Mesendoderm (in vitro differentiated cells): Measurements from ENCODE around the gene POLR2J.
"Not testable (repeated sequence)": the region's sequence is repeated elsewhere in the genome, so short reads cannot be mapped to it uniquely, and the experiment has no call there.

Source experiments
- DNase-seq: peaks from one replicate; pipeline ENCODE4 v3.0.0; 2013
- H2AK5ac ChIP-seq: 2 replicates; pipeline ENCODE4 v1.6.1; 2013; ENCODE audit warnings: low read length, inconsistent platforms
- H2BK120ac ChIP-seq: 2 replicates; pipeline ENCODE4 v1.6.1; 2013; ENCODE audit warnings: low read depth, mild to moderate bottlenecking, low read length, moderate library complexity, mixed read lengths
- H2BK15ac ChIP-seq: replicated peaks from 2 replicates; pipeline ENCODE4 v1.6.1; 2013; ENCODE audit warnings: low read depth, mild to moderate bottlenecking, moderate library complexity
- H2BK5ac ChIP-seq: 2 replicates; pipeline ENCODE4 v1.6.1; 2013; ENCODE audit warnings: low read length, inconsistent platforms
- H3K18ac ChIP-seq: 2 replicates; pipeline ENCODE4 v1.6.1; 2013; ENCODE audit warnings: mild to moderate bottlenecking, low read length, mixed read lengths
- H3K23ac ChIP-seq: one replicate; pipeline ENCODE4 v1.6.1; 2013; ENCODE audit warnings: low read length
- H3K27ac ChIP-seq: 2 replicates; pipeline ENCODE4 v1.5.1; 2013; ENCODE audit warnings: low read depth, mild to moderate bottlenecking, inconsistent platforms, low read length, moderate library complexity
- H3K27me3 ChIP-seq: 2 replicates; pipeline ENCODE4 v1.6.1; 2013; ENCODE audit warnings: low read length, control low read depth, mild to moderate bottlenecking, inconsistent platforms; ENCODE audit not compliant: insufficient read depth, poor library complexity
- H3K36me3 ChIP-seq: 2 replicates; pipeline ENCODE4 v1.6.1; 2013; ENCODE audit warnings: low read length, inconsistent platforms; ENCODE audit not compliant: control insufficient read depth, insufficient read depth
- H3K4ac ChIP-seq: one replicate; pipeline ENCODE4 v1.6.1; 2013; ENCODE audit warnings: low read depth, mild to moderate bottlenecking, low read length, moderate library complexity
- H3K4me1 ChIP-seq: 2 replicates; pipeline ENCODE4 v1.6.1; 2013; ENCODE audit warnings: low read depth, low read length, inconsistent platforms; ENCODE audit not compliant: control insufficient read depth
- H3K4me2 ChIP-seq: 2 replicates; pipeline ENCODE4 v1.6.1; 2013; ENCODE audit warnings: low read length
- H3K4me3 ChIP-seq: 2 replicates; pipeline ENCODE4 v1.5.1; 2013; ENCODE audit warnings: mild to moderate bottlenecking, low read length
- H3K56ac ChIP-seq: one replicate; pipeline ENCODE4 v1.6.1; 2013; ENCODE audit warnings: low read length
- H3K79me1 ChIP-seq: 2 replicates; pipeline ENCODE4 v1.6.1; 2013; ENCODE audit warnings: low read length, inconsistent platforms
- H3K79me2 ChIP-seq: 2 replicates; pipeline ENCODE4 v1.6.1; 2013; ENCODE audit warnings: mild to moderate bottlenecking, low read length; ENCODE audit not compliant: control insufficient read depth, insufficient read depth
- H3K9ac ChIP-seq: 2 replicates; pipeline ENCODE4 v1.6.1; 2013; ENCODE audit warnings: low read length, inconsistent platforms
- H4K5ac ChIP-seq: one replicate; pipeline ENCODE4 v1.6.1; 2013; ENCODE audit warnings: low read length
- H4K8ac ChIP-seq: one replicate; pipeline ENCODE4 v1.6.1; 2013; ENCODE audit warnings: low read depth, mild to moderate bottlenecking, control low read depth, low read length, moderate library complexity
- WGBS: extraction: QIAGEN DNeasy Blood & Tissue Kit; methylation state at CpG from one replicate; pipeline ENCODE4 v1.1.7; 2013; ENCODE audit warnings: low lambda C conversion rate, missing lambda C conversion rate; ENCODE audit not compliant: insufficient coverage; ENCODE audit errors: extremely low coverage; 5-methylcytosine and 5-hydroxymethylcytosine counted together

POLR2J gene

DNA sequence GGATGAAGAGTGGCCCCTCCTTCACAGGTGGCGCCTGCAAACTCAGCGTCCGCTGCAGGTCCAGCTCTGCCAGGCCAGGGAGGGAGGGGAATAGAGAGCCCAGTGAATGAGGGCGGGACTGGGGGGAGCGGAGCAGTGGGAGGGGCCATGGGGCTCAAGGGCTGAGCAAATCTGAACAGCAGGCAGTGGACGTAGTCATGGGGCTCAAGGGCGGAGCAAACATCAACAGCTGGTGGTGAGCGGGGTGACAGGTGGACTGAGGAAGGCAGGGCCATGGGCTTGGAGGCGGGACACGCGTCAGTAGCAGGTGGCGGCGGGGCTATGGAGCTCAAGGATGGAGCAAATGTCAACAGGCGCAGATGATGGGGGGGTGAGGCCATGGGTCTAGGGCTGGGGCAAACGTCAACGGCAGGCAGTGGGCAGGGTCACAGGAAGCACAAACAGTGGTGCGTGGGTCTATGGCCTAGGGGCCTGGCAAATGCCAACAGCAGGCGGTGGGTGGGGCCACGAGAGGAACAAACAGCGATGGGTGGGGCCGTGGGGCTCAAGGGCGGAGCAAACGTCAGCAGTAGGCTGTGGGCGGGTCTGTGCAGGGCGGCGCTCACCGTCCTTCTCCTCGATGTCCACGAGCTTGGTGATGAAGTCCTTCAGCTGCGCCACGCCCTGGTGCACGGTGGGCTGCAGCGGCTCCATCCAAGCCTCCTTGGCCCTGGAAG lies 14.7 kb upstream of the POLR2J start:
- not testable (repeated sequence) for H3K4me3 ChIP-seq, H3K79me2 ChIP-seq, H2BK15ac ChIP-seq, H3K4ac ChIP-seq, H3K79me1 ChIP-seq, H4K5ac ChIP-seq, H3K36me3 ChIP-seq, H3K4me2 ChIP-seq, DNase-seq, H3K4me1 ChIP-seq, H3K27ac ChIP-seq, H2BK120ac ChIP-seq, H3K23ac ChIP-seq, H3K27me3 ChIP-seq, H2AK5ac ChIP-seq, H4K8ac ChIP-seq, H3K56ac ChIP-seq, H2BK5ac ChIP-seq, H3K9ac ChIP-seq, H3K18ac ChIP-seq
- WGBS, result no CpG with 5 or more reads among the region's 33 CpGs

DNA sequence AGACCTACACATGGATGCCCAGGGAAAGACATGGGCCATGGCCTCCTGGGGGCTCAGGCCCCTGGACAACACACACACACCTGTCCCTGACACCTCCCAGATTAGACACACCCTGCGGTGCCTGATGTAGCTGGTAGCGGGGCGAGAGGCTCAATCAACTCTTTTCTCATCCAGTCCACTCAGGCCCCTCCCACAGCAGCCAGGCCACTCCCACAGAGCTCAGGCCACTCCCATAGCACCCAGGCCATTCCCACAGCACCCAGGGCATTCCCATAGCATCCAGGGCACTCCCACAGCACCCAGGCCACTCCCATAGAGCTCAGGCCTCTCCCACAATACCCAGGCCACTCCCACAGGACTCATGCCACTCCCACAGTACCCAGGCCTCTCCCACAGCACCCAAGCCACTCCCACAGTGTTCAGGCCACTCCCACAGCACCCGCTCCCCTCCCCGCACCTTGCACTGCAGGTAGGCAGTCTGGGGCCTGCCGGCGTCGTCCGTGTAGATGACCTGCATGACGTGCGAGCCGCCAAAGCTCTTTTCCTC lies 11.9 kb upstream of the POLR2J start:
- H2BK120ac ChIP-seq, H3K79me1 ChIP-seq, H4K5ac ChIP-seq, H3K79me2 ChIP-seq, H3K18ac ChIP-seq, H3K4me1 ChIP-seq, H3K27ac ChIP-seq, H3K23ac ChIP-seq, H3K4me3 ChIP-seq, H3K9ac ChIP-seq, H2AK5ac ChIP-seq, H3K4ac ChIP-seq, H3K4me2 ChIP-seq, H3K56ac ChIP-seq, H2BK5ac ChIP-seq, H4K8ac ChIP-seq, H3K36me3 ChIP-seq, H3K27me3 ChIP-seq, DNase-seq, H2BK15ac ChIP-seq: not testable (repeated sequence)
- no CpG with 5 or more reads among the region's 12 CpGs for WGBS

DNA sequence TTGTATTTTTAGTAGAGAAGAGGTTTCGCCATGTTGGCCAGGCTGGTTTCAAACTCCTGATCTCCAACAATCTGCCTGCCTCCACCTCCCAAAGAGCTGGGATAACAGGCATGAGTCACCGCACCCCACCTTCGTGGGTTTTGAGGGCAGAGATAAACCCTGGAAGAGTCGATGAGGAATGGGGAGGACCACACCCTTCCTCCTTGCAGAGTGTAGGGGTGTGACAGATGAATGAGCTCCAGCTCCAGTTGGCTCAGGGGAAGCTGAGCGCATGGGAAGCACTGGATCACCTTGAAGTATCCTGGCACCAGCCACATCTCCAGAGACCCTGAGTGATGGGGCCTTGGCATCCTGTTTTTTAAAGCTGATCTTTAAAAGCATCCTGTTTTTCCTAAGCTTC lies 5.6 kb upstream of the POLR2J start:
- not testable (repeated sequence) for DNase-seq, H3K23ac ChIP-seq, H2BK120ac ChIP-seq, H3K27ac ChIP-seq, H3K4me1 ChIP-seq, H2AK5ac ChIP-seq, H3K27me3 ChIP-seq, H3K4me3 ChIP-seq, H3K56ac ChIP-seq, H2BK15ac ChIP-seq, H3K79me1 ChIP-seq, H3K36me3 ChIP-seq, H3K18ac ChIP-seq, H4K5ac ChIP-seq, H3K79me2 ChIP-seq, H4K8ac ChIP-seq, H3K9ac ChIP-seq, H3K4ac ChIP-seq, H3K4me2 ChIP-seq, H2BK5ac ChIP-seq
- no CpG with 5 or more reads among the region's 5 CpGs for WGBS

DNA sequence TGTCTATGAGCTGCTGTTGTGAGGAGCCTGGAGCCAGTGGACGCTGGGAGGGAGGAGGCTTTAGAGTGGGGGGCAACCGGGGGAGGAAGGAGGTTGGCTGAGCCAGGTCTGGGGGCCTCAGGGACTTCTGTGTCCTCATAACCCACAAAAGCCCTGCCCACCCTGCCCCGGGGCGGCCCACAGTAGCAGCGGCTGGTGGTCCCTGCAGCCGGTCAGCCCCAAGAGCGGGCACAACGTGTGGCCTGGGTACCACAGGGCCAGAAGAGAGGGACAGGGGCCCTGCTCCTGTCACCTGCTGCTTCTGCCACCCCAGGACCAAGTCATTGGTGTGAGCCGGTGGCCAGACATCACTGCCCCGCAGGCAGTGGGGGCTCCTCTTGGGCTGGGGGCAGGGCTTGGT lies 3.2 kb upstream of the POLR2J start:
- H3K27me3 ChIP-seq, H3K9ac ChIP-seq, H4K8ac ChIP-seq, H2AK5ac ChIP-seq, H2BK5ac ChIP-seq, H2BK120ac ChIP-seq, H3K4me2 ChIP-seq, DNase-seq, H3K23ac ChIP-seq, H3K56ac ChIP-seq, H2BK15ac ChIP-seq, H3K79me1 ChIP-seq, H3K36me3 ChIP-seq, H3K4ac ChIP-seq, H3K27ac ChIP-seq, H3K4me3 ChIP-seq, H3K4me1 ChIP-seq, H3K79me2 ChIP-seq, H4K5ac ChIP-seq, H3K18ac ChIP-seq: not testable (repeated sequence)
- WGBS, result no CpG with 5 or more reads among the region's 10 CpGs

DNA sequence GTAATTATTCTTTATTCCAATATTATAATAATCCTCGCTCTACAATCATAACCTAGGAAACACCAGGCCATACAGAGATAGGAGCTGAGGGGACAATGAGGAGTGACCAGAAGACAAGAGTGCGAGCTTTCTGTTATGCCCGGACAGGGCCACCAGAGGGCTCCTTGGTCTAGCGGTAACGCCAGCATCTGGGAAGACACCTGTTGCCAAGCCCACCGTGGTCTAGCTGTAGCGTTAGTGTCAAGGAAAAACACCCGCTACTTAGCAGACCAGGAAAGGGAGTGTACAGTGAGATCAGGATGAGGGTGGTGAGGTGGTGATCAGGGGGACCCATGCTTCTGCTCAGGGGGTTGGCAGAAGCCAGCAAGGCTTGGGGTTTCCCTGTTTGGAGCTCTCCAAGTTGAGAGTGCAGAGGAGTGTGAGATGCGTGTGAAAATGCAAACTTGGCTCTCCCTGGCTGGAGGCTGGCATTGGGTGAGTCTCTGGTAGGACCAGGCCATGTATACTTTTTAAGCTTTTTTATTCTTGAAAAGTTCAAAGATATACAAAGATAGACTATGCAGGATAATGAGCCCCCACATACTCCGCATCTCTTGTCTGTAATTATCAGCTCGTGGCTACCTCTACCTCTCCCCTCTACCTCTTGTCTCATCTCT lies 1.4 kb upstream of the POLR2J start:
- WGBS, result no CpG with 5 or more reads among the region's 11 CpGs

More for the DNA sequence above, 1.4 kb upstream of the POLR2J start:
- H3K79me1 ChIP-seq, H3K4ac ChIP-seq, H3K4me2 ChIP-seq, H3K79me2 ChIP-seq, H3K23ac ChIP-seq, H2BK120ac ChIP-seq, H4K5ac ChIP-seq, H3K56ac ChIP-seq, H4K8ac ChIP-seq, H2AK5ac ChIP-seq, H2BK15ac ChIP-seq, H2BK5ac ChIP-seq, DNase-seq, H3K36me3 ChIP-seq, H3K4me1 ChIP-seq, H3K27ac ChIP-seq, H3K4me3 ChIP-seq, H3K9ac ChIP-seq, H3K18ac ChIP-seq, H3K27me3 ChIP-seq: not testable (repeated sequence)
